Measurements from ENCODE around the gene DDI2.

DNA sequence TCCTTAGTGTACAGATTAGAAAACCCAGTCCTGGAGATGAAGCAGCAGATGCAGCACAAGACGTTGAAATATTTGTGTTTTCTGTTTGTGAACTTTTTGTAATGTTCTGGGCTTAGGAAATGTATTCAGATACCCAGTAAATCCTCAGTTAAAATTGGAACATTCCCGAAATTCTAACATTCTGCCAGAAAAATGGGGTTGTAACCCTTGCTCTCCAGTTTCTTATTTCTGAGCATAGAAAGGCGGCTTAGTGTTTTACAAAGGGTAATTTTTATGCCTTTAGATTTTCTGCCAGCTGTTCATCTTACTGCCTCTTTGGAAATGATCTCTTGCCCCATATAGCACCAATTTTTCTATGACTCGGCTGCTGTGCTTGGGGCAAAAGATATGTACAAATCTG is 20.6 kb downstream of the DDI2 start:
- TF ChIP-seq, protein P1, sequence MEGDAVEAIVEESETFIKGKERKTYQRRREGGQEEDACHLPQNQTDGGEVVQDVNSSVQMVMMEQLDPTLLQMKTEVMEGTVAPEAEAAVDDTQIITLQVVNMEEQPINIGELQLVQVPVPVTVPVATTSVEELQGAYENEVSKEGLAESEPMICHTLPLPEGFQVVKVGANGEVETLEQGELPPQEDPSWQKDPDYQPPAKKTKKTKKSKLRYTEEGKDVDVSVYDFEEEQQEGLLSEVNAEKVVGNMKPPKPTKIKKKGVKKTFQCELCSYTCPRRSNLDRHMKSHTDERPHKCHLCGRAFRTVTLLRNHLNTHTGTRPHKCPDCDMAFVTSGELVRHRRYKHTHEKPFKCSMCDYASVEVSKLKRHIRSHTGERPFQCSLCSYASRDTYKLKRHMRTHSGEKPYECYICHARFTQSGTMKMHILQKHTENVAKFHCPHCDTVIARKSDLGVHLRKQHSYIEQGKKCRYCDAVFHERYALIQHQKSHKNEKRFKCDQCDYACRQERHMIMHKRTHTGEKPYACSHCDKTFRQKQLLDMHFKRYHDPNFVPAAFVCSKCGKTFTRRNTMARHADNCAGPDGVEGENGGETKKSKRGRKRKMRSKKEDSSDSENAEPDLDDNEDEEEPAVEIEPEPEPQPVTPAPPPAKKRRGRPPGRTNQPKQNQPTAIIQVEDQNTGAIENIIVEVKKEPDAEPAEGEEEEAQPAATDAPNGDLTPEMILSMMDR (IDR thresholded peaks at IDR 0.05; ENCODE audit: insufficient read depth, low read depth, low read length), result no peak
- no peak for TF ChIP-seq EZH2 (IDR thresholded peaks at IDR 0.05; ENCODE audit: insufficient read depth, low read length)
